Naive thymus-derived CD8-positive, alpha-beta T cell (primary cell): ENCODE measurements around the gene HDAC9. TPM values are rescaled to one million over a fixed set of nuclear protein-coding genes. Genes with fewer than 3 reads are reported as not detected.

ENCODE experiments used
- ATAC-seq, 2 donors: fragments of 150-1000 bp; cut with Tn5 transposase in 1 of 2; sonication (Bioruptor Pico), chemical (Tn5 transposase) in 1 of 2; 1 replicate in 1 of 2; 2 replicates in 1 of 2; pipeline ENCODE4 v1.10.0; 2021; ENCODE audit warnings: mild to moderate bottlenecking in 2 of 2, moderate library complexity in 2 of 2
- POLR2A ChIA-PET: fragments of 350-600 bp; sonication (Branson Sonifier 250); formaldehyde crosslinking; loops from one replicate; lab custom pipeline; 2021; ENCODE audit warnings: antibody characterized with exemption; lab: Charles Lee
- DNase-seq, 10 donors: peaks; one replicate each; pipeline versions ENCODE4 v3.0.0 to v3.0.0-alpha.2; 2020 to 2022
- H3K27ac Mint-ChIP-seq, 10 donors: one replicate each; pipeline ENCODE4 v1.8.0; 2020 to 2022; ENCODE audit warnings: mild to moderate bottlenecking in 10 of 10, mixed read lengths in 10 of 10, moderate library complexity in 4 of 10, inconsistent platforms in 1 of 10
- H3K27me3 Mint-ChIP-seq, 5 donors: one replicate each; pipeline ENCODE4 v1.8.0; 2021 to 2022; ENCODE audit warnings: mixed read lengths in 5 of 5
- H3K36me3 Mint-ChIP-seq, 3 donors: one replicate each; pipeline ENCODE4 v1.8.0; 2020 to 2022; ENCODE audit warnings: mixed read lengths in 3 of 3, mild to moderate bottlenecking in 2 of 3, inconsistent platforms in 1 of 3
- H3K4me1 Mint-ChIP-seq, 4 donors: one replicate each; pipeline ENCODE4 v1.8.0; 2021 to 2022; ENCODE audit warnings: mixed read lengths in 4 of 4
- H3K4me3 Mint-ChIP-seq, 10 donors: one replicate each; pipeline ENCODE4 v1.8.0; 2020 to 2022; ENCODE audit warnings: mild to moderate bottlenecking in 10 of 10, mixed read lengths in 10 of 10, moderate library complexity in 6 of 10, inconsistent platforms in 1 of 10
- H3K9me3 Mint-ChIP-seq, 9 donors: one replicate each; pipeline ENCODE4 v1.8.0; 2020 to 2022; ENCODE audit warnings: mixed read lengths in 9 of 9, mild to moderate bottlenecking in 3 of 9, inconsistent platforms in 1 of 9, moderate library complexity in 1 of 9
- polyA plus RNA-seq, 3 donors: library from polyadenylated mRNA; unstranded; fragments of 300-500 nt; fragmentation: Illumina TruSeq; gene quantifications; one replicate each; pipeline ENCODE4 v1.2.3, GENCODE V29; 2021
- total RNA-seq, 8 experiments: library from RNA in 2 of 8; stranded (reverse) in 2 of 8; gene quantifications; one replicate each; pipeline ENCODE4 v1.2.3 and lab custom pipeline; 2021 to 2026

HDAC9 gene
- total and polyA plus RNA-seq, 5 experiments from 2014 or later = 0.03 to 3.1 (median 2.0) TPM

DNA sequence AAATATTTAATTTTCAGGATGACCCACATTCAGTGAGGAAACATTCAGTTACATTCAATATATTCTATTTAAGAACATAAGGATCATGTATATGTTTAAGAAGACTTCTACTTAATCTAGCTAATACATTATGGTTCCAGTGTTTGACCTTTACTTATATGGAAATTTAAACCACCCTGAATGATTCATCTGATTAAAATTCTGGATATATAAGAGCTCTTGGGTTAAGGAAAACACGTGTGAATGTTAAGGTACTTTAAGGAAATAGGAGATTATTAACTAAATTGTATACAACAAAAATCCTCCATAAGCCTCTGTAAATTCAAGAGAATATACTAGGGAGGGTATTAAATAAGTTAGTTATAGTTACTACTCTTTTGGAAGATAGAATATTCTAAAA lies 40.9 kb downstream of the HDAC9 start:
- H3K27ac Mint-ChIP-seq = no peak overlapping the region
- peaks cover 0 to 3% (median 0%) of the 10 kb centered on the region in 9 donors for H3K9me3 Mint-ChIP-seq
- no peaks in the 10 kb centered on the region for H3K36me3 Mint-ChIP-seq
- H3K27me3 Mint-ChIP-seq = no peaks in the 10 kb centered on the region
- no peak for DNase-seq
- no peak overlapping the region for H3K4me3 Mint-ChIP-seq
- POLR2A ChIA-PET = no interaction called here
- H3K4me1 Mint-ChIP-seq = peaks cover 0 to 33% (median 0%) of the 10 kb centered on the region in 4 donors
- no peak for ATAC-seq

DNA sequence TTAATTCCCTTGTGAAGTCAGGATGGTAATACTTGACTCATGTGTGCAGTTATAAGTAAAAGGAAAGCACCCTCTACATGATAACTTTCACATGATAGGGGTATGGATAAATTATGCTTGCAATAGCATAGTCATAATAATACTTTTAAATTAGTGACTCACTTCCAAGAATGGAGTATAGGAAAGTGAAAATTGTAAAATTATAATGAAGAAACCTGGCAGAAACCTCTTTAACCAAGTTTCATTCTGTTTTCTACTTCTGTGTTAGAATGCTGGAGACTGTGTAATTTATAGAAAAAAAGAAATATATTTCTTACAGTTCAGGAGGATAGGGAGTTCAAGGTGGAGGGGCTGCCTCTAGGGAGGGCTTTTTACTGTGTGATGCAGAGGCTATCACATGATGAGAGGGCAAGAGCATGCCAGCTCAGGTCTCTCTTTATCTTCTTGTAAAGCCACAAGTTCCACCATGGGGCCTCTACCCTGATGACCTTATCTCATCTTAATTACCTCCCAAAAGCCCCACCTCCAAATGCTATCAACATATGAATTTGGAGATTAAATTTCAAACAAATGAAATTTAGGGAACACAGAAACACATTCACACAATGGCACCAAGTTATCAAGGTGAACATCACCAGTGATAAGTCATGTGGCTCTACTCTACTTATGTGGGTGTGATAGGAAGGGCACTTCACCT lies 43.2 kb downstream of the HDAC9 start:
- ATAC-seq (no peak), DNase-seq (no peak)
- Mint-ChIP-seq H3K27ac (no peak overlapping the region), H3K27me3 (no peaks in the 10 kb centered on the region), H3K9me3 (peaks cover 0 to 6% (median 0%) of the 10 kb centered on the region in 9 donors), H3K36me3 (no peaks in the 10 kb centered on the region), H3K4me3 (no peak overlapping the region), H3K4me1 (peaks cover 0 to 21% (median 0%) of the 10 kb centered on the region in 4 donors)
- POLR2A ChIA-PET = no interaction called here

DNA sequence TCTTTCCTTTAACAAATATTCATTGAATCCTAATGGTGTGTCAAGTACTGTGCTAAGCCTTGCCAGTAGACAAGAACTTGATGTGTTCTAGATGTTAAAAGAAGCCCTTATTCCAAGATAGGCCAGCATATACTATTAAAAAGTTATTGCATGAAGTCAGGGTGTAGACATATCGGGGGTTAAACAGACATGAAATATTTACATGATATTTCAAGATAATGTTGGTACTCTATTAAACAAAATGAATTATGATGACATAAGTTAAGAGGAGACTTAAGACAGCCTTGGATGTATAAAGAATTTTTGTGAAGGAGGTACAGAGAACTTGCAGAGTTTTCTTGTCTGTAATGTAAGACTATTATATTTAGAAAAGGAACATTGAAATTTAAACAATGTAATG lies 44.8 kb downstream of the HDAC9 start:
- H3K27ac Mint-ChIP-seq = no peak overlapping the region
- no peaks in the 10 kb centered on the region for H3K27me3 Mint-ChIP-seq
- H3K9me3 Mint-ChIP-seq = peaks cover 0 to 6% (median 0%) of the 10 kb centered on the region in 9 donors
- no peak overlapping the region for H3K4me3 Mint-ChIP-seq
- DNase-seq (no peak), ATAC-seq (no peak)
- POLR2A ChIA-PET = no interaction called here
- H3K36me3 Mint-ChIP-seq = no peaks in the 10 kb centered on the region
- H3K4me1 Mint-ChIP-seq = peaks cover 0 to 17% (median 0%) of the 10 kb centered on the region in 4 donors

DNA sequence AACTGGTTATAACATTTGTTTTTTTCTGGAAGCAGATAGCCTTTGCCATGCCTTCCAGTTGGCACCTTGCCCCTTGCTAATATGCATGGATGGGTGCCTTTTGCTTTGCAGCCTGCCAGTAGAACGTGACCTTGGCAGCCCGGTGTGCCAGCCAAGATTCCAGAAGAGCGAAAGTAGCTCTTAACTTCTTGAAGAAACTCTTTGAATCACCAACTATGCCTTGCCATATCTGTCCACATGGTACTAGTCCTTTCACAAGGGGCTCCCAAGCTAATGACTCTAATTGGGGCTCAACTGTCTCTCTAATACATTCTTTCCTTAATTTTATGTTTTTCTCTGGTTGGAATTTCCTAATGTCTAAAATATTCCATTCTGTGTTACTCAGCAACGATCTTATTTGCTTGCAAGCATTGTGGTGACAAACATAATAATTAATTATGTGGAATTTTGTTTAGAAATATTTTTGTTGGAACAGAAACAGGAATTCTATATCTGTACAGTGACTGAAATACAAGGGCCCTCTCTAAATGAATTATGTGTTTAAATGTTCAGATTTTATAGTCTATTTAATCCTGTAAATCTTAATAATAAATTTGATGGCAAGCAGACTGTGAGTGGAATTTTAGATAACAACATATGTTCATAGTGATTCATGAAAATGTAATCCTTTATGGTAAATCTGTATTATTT lies 45.8 kb downstream of the HDAC9 start:
- Mint-ChIP-seq H3K27ac (no peak overlapping the region), H3K36me3 (no peaks in the 10 kb centered on the region), H3K4me1 (peaks cover 0 to 14% (median 0%) of the 10 kb centered on the region in 4 donors), H3K4me3 (no peak overlapping the region), H3K27me3 (no peaks in the 10 kb centered on the region), H3K9me3 (peaks cover 0 to 6% (median 0%) of the 10 kb centered on the region in 9 donors)
- ATAC-seq (no peak), DNase-seq (no peak)
- POLR2A ChIA-PET = no interaction called here

DNA sequence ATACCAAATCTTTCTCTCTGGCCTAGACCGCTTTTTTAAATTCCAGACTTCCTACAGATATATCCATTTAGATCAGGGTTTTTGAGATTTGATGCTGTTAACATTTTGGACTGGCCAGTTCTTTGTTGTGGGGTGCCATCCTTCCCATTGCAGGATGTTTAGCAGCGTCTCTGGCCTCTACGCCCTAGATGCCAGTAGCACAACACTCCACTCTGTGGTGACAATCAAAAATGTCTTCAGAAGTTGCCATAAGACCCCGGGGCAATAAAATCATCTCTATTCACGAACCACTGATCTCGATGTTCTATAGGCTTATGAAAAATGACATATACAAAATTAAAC lies 46.3 kb downstream of the HDAC9 start:
- Mint-ChIP-seq H3K27me3 (no peaks in the 10 kb centered on the region), H3K36me3 (no peaks in the 10 kb centered on the region), H3K4me3 (no peak overlapping the region), H3K9me3 (peaks cover 0 to 6% (median 0%) of the 10 kb centered on the region in 9 donors), H3K27ac (no peak overlapping the region), H3K4me1 (peaks cover 0 to 14% (median 0%) of the 10 kb centered on the region in 4 donors)
- no peak for ATAC-seq
- POLR2A ChIA-PET = no interaction called here
- DNase-seq = no peak

DNA sequence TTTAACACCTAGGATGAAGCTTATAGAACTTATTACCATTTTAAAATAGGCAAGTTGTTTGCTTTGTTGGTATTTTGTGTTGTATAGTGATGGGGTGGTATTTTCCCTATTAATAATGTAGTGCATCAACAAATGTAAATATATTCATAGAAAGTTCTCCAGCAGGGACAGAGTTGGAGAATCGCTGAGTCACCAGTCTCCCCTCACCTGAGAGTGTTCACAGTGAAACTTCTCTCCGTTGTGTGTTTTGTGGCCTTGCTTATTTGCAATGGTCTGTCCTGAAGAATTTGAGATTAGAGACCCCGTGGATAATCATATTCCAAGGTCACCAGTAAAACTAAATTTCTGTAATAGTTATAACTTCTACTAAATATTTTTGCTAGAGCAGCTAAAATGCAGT lies 51.0 kb downstream of the HDAC9 start:
- H3K4me1 Mint-ChIP-seq = peaks cover 0 to 10% (median 0%) of the 10 kb centered on the region in 4 donors
- POLR2A ChIA-PET = no interaction called here
- H3K27ac Mint-ChIP-seq = no peak overlapping the region
- H3K27me3 Mint-ChIP-seq = no peaks in the 10 kb centered on the region
- ATAC-seq (no peak), DNase-seq (no peak)
- H3K9me3 Mint-ChIP-seq = peaks cover 0 to 3% (median 0%) of the 10 kb centered on the region in 9 donors
- H3K36me3 Mint-ChIP-seq = no peaks in the 10 kb centered on the region
- H3K4me3 Mint-ChIP-seq = no peak overlapping the region

DNA sequence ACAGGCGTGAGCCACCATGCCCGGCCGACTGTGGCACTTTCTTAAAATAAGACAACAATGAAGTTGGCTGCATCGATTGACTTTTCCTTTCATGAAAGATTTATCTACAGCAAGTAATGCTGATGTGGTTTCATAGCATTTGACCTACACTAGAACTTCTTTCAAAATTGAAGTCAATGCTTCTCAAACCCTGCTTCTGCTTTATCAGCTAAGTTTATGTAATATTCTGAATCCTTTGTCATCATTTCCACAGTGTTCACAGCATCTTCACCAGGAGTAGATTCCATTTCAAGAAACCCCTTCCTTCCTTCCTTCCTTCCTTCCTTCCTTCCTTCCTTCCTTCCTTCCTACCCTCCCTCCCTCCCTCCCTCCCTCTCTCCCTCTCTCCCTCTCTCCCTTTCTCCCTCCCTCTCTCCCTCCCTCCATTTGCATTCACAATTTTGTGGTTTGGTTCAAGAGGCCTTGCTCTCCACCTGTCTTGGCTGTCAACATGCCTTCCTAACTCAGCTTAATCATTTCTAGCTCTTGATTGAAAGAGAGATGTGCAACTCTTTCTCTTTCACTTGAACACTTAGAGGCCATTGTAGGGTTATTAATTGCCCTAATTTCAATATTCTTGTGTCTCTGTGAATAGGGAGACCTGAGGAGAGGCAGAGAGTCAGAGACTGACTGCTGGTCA lies 52.1 kb downstream of the HDAC9 start:
- no peak for ATAC-seq
- POLR2A ChIA-PET = no interaction called here

DNA sequence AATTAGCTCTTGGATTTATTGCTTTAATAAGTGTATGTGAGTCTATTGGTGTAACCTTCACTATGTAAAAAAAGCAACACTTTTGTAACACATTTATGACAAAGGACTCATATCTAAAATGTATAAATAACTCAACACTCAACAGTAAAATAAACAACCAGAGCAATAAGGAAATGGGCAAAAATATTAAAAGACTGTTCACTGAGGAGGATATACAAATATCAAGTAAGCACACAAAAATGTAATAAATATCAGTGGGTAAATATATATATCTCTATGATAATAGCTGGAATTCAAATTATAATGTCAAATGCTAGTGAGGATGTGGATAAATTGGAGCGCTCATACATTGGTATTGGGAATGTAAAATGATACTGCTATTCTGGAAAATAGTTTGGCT lies 53.0 kb downstream of the HDAC9 start:
- no peak overlapping the region for H3K27ac Mint-ChIP-seq
- POLR2A ChIA-PET = no interaction called here
- no peak overlapping the region for H3K4me3 Mint-ChIP-seq
- DNase-seq (no peak), ATAC-seq (no peak)
- peaks cover 0 to under 1% (median 0%) of the 10 kb centered on the region in 9 donors for H3K9me3 Mint-ChIP-seq
- H3K27me3 Mint-ChIP-seq = no peaks in the 10 kb centered on the region
- H3K36me3 Mint-ChIP-seq = no peaks in the 10 kb centered on the region
- peaks cover 0 to 22% (median 0%) of the 10 kb centered on the region in 4 donors for H3K4me1 Mint-ChIP-seq

More for the DNA sequence above, 52.1 kb downstream of the HDAC9 start:
- DNase-seq = no peak
- no peak overlapping the region for H3K27ac Mint-ChIP-seq
- H3K27me3 Mint-ChIP-seq = no peaks in the 10 kb centered on the region
- H3K4me3 Mint-ChIP-seq = no peak overlapping the region
- no peaks in the 10 kb centered on the region for H3K36me3 Mint-ChIP-seq
- peaks cover 0 to 18% (median 0%) of the 10 kb centered on the region in 4 donors for H3K4me1 Mint-ChIP-seq
- peaks cover 0 to 3% (median 0%) of the 10 kb centered on the region in 9 donors for H3K9me3 Mint-ChIP-seq

DNA sequence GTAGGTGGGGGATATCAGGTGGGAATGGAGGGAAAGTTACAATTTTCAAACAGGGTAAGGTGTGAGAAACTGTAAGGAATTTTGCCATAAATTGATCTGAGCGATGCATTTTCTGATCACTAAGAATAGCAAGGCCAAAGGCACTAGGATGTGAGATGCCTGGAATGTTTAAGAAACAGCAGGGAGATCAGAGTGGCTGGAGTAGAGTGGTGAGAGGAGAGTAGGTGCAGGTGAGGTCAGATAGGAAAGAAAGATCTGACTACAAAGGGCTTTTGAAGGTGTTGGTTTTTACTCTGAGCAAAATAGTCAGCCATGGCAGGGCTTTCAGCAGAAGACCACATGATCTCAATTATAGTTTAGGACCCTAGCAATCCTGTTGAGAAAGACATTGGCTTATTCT lies 55.0 kb downstream of the HDAC9 start:
- DNase-seq (no peak), ATAC-seq (no peak)
- Mint-ChIP-seq H3K36me3 (no peaks in the 10 kb centered on the region), H3K27me3 (no peaks in the 10 kb centered on the region), H3K9me3 (peaks cover 0 to 5% (median 0%) of the 10 kb centered on the region in 9 donors), H3K4me1 (peaks cover 0 to 24% (median under 1%) of the 10 kb centered on the region in 4 donors), H3K27ac (no peak overlapping the region), H3K4me3 (no peak overlapping the region)
- POLR2A ChIA-PET = no interaction called here

DNA sequence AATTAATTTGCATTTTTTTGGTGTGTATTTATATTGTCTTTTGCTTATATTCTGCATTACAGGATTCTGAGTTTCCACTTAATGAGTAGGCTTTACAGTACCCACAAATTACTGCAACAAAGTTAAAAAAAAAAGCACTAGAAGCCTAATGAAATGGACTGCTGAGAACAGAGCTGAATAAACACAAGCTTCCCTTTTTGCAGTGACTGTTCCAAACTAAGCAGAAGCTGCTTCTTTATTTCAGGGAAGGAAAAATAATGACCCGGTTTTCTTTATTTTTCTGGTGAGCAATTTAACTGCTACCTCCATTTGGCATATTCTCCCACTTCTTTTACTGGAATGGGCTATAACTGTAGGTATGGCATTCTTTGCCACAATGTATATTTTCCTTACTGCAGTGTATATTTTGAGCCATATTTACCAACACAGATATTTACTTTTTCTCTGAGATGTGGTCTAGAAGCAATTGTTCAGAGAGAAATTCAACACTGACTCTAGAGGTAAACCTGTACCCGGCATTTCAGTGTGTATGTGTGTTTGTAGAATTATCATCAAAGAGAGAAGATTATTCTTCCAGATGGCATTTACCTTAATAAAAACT lies 56.9 kb downstream of the HDAC9 start:
- Mint-ChIP-seq H3K4me3 (no peak overlapping the region), H3K4me1 (peaks cover 0 to 24% (median under 1%) of the 10 kb centered on the region in 4 donors), H3K9me3 (peaks cover 0 to 5% (median 0%) of the 10 kb centered on the region in 9 donors), H3K36me3 (no peaks in the 10 kb centered on the region), H3K27me3 (no peaks in the 10 kb centered on the region), H3K27ac (no peak overlapping the region)
- DNase-seq (no peak), ATAC-seq (no peak)
- POLR2A ChIA-PET = no interaction called here

DNA sequence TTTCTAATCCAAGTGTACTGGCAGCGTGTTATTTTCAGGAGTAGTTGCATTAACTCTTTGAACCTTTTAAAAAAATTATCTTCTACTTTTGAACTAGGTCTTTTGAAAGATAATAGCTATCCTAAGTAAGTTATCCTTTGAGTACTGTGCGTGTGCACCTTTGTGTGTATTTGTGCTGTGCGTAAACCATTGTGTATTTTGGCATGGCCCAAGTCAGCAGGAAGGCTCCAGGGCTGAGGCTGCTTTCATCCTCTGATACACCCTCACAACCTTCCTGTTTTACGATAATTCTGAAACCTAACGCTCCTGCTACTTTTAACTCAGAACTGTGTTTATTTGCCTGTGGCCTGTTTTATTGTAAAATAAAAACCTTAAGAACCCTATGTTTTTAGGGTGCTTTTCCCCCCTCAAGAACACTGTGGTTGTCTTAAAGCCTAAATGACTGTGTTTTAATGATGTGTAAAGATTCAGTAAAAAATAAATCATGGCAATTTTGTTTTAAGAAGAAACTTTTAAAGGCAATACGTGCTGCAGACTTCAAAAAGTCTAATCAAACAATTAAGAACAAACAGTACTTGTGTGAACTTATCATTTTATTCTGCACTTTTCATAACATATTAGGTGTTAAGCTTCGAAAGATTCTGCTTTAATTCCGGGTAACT lies 57.5 kb downstream of the HDAC9 start:
- DNase-seq (no peak), ATAC-seq (no peak)
- Mint-ChIP-seq H3K27me3 (no peaks in the 10 kb centered on the region), H3K4me1 (peaks cover 0 to 24% (median under 1%) of the 10 kb centered on the region in 4 donors), H3K9me3 (peaks cover 0 to 5% (median 0%) of the 10 kb centered on the region in 9 donors), H3K4me3 (peak overlapping the region in 1 of 10 donors; percentile 16), H3K36me3 (no peaks in the 10 kb centered on the region), H3K27ac (no peak overlapping the region)
- POLR2A ChIA-PET = no interaction called here

DNA sequence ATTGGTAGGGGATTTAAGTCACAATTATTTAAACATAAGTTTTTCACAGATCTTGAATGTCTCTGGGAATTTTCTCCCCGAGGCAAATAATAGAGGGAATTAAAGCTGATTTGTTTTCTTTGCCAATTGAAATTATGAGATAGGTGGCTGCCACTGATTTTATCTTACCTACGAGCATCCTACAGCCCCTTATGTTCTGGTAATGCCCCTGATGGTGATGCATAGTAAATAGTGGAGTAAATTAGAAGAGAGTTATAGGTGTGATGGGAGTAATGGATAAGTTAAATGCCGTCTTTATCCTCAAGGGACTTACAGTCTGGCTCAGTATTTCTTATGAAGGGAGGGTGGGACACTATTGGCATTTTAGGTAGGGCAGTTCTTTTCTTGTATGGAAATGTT lies 58.1 kb downstream of the HDAC9 start:
- Mint-ChIP-seq H3K27ac (no peak overlapping the region), H3K36me3 (no peaks in the 10 kb centered on the region), H3K4me3 (no peak overlapping the region), H3K9me3 (peaks cover 0 to 5% (median 0%) of the 10 kb centered on the region in 9 donors), H3K4me1 (peaks cover 0 to 23% (median under 1%) of the 10 kb centered on the region in 4 donors), H3K27me3 (no peaks in the 10 kb centered on the region)
- no peak for ATAC-seq
- POLR2A ChIA-PET = no interaction called here
- DNase-seq = no peak
